K562 (cell line): ENCODE measurements around the gene ASB4. TPM values are rescaled to one million over a fixed set of nuclear protein-coding genes. Genes with fewer than 3 reads are reported as not detected.

ENCODE experiments used
- ATAC-seq: fragments of 200-7000 bp; cut with Tn5 transposase; 3 replicates; pipeline ENCODE4 v1.9.1; 2020; ENCODE audit warnings: moderate library complexity
- BruUV-seq: library from RNA; stranded (reverse); fragments of 400-500 nt; replicated peaks from 2 replicates; lab custom pipeline; 2021; lab: Mats Ljungman, UMichigan
- CTCF ChIA-PET: fragments of 300-600 bp; formaldehyde crosslinking; extraction: SDS; loops from one replicate; lab custom pipeline; 2021; ENCODE audit warnings: low intra/inter-chr PET ratio; lab: Yijun Ruan, JAX
- POLR2A ChIA-PET: fragments of 300-600, 350-650 bp; sonication (Branson Sonifier 250); formaldehyde crosslinking; extraction: SDS; loops from one replicate; lab custom pipeline; 2021; ENCODE audit warnings: antibody characterized with exemption, inconsistent platforms; lab: Yijun Ruan, JAX
- DNase-seq, 4 experiments: peaks; one replicate each; pipeline versions ENCODE4 v3.0.0 to v3.0.0-alpha.2; 2011 to 2018; ENCODE audit warnings: low spot score in 3 of 4, mixed read lengths in 3 of 4; ENCODE audit errors: extremely low read depth in 1 of 4
- FAIRE-seq: peaks from 2 replicates; lab custom pipeline; 2011; peaks lifted over from hg19 to GRCh38; lab: Jason Lieb, UNC
- H2AFZ ChIP-seq: 2 replicates; pipeline ENCODE4 v1.6.0; 2011; ENCODE audit warnings: low read depth, low read length, control low read depth, inconsistent platforms
- H3K27ac ChIP-seq: fragments of 200-600 bp; 3 replicates; pipeline ENCODE4 v1.8.0; 2011; ENCODE audit warnings: low read depth, mild to moderate bottlenecking, control low read depth, inconsistent platforms, low read length, moderate library complexity, mixed read lengths; ENCODE audit errors: extremely low read depth
- H3K27me3 ChIP-seq, 2 experiments: fragments of 300-600 bp in 1 of 2; 2 replicates in 1 of 2; 3 replicates in 1 of 2; pipeline versions ENCODE4 v1.6.0 to v1.8.0; 2011; ENCODE audit warnings: inconsistent platforms in 2 of 2, low read length in 2 of 2, mild to moderate bottlenecking in 1 of 2, mixed read lengths in 1 of 2, moderate library complexity in 1 of 2; ENCODE audit not compliant: control insufficient read depth in 2 of 2, insufficient read depth in 2 of 2
- H3K36me3 ChIP-seq: fragments of 300-600 bp; 3 replicates; pipeline ENCODE4 v1.8.0; 2011; ENCODE audit warnings: mild to moderate bottlenecking, low read length, inconsistent platforms; ENCODE audit not compliant: control insufficient read depth, insufficient read depth
- H3K4me1 ChIP-seq, 2 experiments: fragments of 200-600 bp in 1 of 2; replicated peaks in 1 of 2; 2 replicates in 1 of 2; 3 replicates in 1 of 2; pipeline versions ENCODE4 v1.5.1 to v1.8.0; 2011; ENCODE audit warnings: inconsistent platforms in 2 of 2, low read length in 2 of 2, mild to moderate bottlenecking in 1 of 2, mixed read lengths in 1 of 2, moderate library complexity in 1 of 2; ENCODE audit not compliant: control insufficient read depth in 2 of 2, insufficient read depth in 2 of 2
- H3K4me2 ChIP-seq: 2 replicates; pipeline ENCODE4 v1.6.1; 2011; ENCODE audit warnings: low read length, control low read depth, inconsistent platforms, mixed read lengths; ENCODE audit not compliant: insufficient read depth
- H3K4me3 ChIP-seq: fragments of 200-600 bp; sonication (generic), shearing (Covaris generic); 2 replicates; pipeline ENCODE4 v1.5.1; 2016; ENCODE audit warnings: control low read depth, inconsistent platforms
- H3K79me2 ChIP-seq: fragments of 200-600 bp; 3 replicates; pipeline ENCODE4 v1.8.0; 2011; ENCODE audit warnings: low read length, inconsistent platforms; ENCODE audit not compliant: control insufficient read depth, insufficient read depth
- H3K9ac ChIP-seq, 2 experiments: 2 replicates each; pipeline versions ENCODE4 v1.6.0 to v1.6.1; 2011; ENCODE audit warnings: low read depth in 2 of 2, low read length in 2 of 2, control low read depth in 1 of 2, inconsistent platforms in 1 of 2, mild to moderate bottlenecking in 1 of 2, mixed read lengths in 1 of 2; ENCODE audit not compliant: insufficient read depth in 1 of 2
- H3K9me1 ChIP-seq: one replicate; pipeline ENCODE4 v1.6.0; 2011; ENCODE audit warnings: inconsistent platforms, mild to moderate bottlenecking, low read length, moderate library complexity; ENCODE audit not compliant: control insufficient read depth, insufficient read depth
- H3K9me3 ChIP-seq: replicated peaks from 2 replicates; pipeline ENCODE4 v1.5.1; 2011; ENCODE audit warnings: low read depth, low read length, inconsistent platforms; ENCODE audit not compliant: control insufficient read depth, insufficient read depth
- H4K20me1 ChIP-seq: replicated peaks from 2 replicates; pipeline ENCODE4 v1.6.1; 2011; ENCODE audit warnings: low read length, inconsistent platforms, mixed read lengths; ENCODE audit not compliant: control insufficient read depth, insufficient read depth
- GABPB1 ChIP-seq: sonication (generic); formaldehyde crosslinking; IDR thresholded peaks from 2 replicates; pipeline ENCODE4 v1.8.0; 2022; ENCODE audit warnings: mild to moderate bottlenecking, missing genetic modification reagents
- MXI1 ChIP-seq: IDR thresholded peaks from 2 replicates; pipeline ENCODE4 v1.6.1; 2011; ENCODE audit warnings: low read depth, mild to moderate bottlenecking, improper control_type of control experiment, low read length
- NONO ChIP-seq, 2 experiments: fragments of 200-400 bp in 1 of 2; fragments of 450-650 bp in 1 of 2; formaldehyde crosslinking in 1 of 2; IDR thresholded peaks; 2 replicates each; pipeline ENCODE4 v1.6.1; 2017; ENCODE audit warnings: low read depth in 2 of 2, mild to moderate bottlenecking in 2 of 2, moderate library complexity in 2 of 2, low read length in 1 of 2
- POLR3A ChIP-seq: IDR thresholded peaks from 2 replicates; pipeline ENCODE4 v1.6.1; 2011; ENCODE audit warnings: borderline replicate concordance, mild to moderate bottlenecking, moderate library complexity; ENCODE audit not compliant: insufficient read length, insufficient read depth; ENCODE audit errors: extremely low read depth
- SREBF1 ChIP-seq: fragments of 150-350 bp; IDR thresholded peaks from 2 replicates; pipeline ENCODE4 v1.6.1; 2014; ENCODE audit warnings: antibody characterized with exemption, low read depth, low read length, borderline replicate concordance
- STAT6 ChIP-seq: sonication (generic); formaldehyde crosslinking; IDR thresholded peaks from 2 replicates; pipeline ENCODE4 v1.8.1; 2023; ENCODE audit warnings: mild to moderate bottlenecking, missing genetic modification reagents
- TARDBP ChIP-seq: fragments of 450-650 bp; IDR thresholded peaks from 2 replicates; pipeline ENCODE4 v1.6.1; 2016
- ZZZ3 ChIP-seq: fragments of 450-650 bp; IDR thresholded peaks from 2 replicates; pipeline ENCODE4 v1.6.1; 2016; ENCODE audit warnings: antibody characterized with exemption, mild to moderate bottlenecking, moderate library complexity
- WGBS: fragments of 100-300 bp; shearing (Covaris generic); methylation state at CpG from one replicate; pipeline ENCODE4 v1.1.6; 2016; ENCODE audit warnings: low coverage, mixed read lengths; ENCODE audit not compliant: insufficient coverage; ENCODE audit errors: missing lambda C conversion rate; 5-methylcytosine and 5-hydroxymethylcytosine counted together
- in situ Hi-C: fragments of 300-500 bp; cut with MboI; formaldehyde crosslinking; loops from 4 replicates; pipeline ENCODE4 v1.15.0; 2018; ENCODE audit warnings: inconsistent platforms, mixed read lengths
- intact Hi-C: fragments of 100-400 bp; cut with micrococcal nuclease; formaldehyde crosslinking; loops from 2 replicates; pipeline ENCODE4 v1.14.2; 2022
- polyA plus RNA-seq, 8 experiments: library from polyadenylated mRNA; depleted of rRNA in 4 of 8; stranded (reverse) in 5 of 8; unstranded in 3 of 8; fragments of >200 nt; fragmentation: Nextera tagmentation in 2 of 8; fragmentation: Illumina TruSeq in 1 of 8; extraction: Ambion mirVana in 2 of 8; extraction: Trizol in 1 of 8; gene quantifications; 2 replicates each; pipeline versions ENCODE4 v1.2.1 to v1.2.3, GENCODE V29; 2011 to 2014; ENCODE audit warnings: inconsistent platforms in 1 of 8, missing spikeins in 1 of 8
- total RNA-seq, 7 experiments: library from RNA; depleted of rRNA in 6 of 7; stranded (reverse); fragments of >200 nt in 6 of 7; fragmentation: Illumina TruSeq in 2 of 7; extraction: Trizol in 2 of 7; gene quantifications; 2 replicates each; pipeline versions ENCODE4 v1.2.1 to v1.2.3, GENCODE V29; 2011 to 2021; ENCODE audit warnings: low replicate concordance in 1 of 7

ASB4 gene
- total and polyA plus RNA-seq, 9 of the 15 experiments (the other 6 are each of a cell fraction or from before 2014, with no cell fraction given), result 0.03 to 0.07 TPM; not detected in 7

GRCh38 chr7:95556777-95557176 lies 71.0 kb downstream of the ASB4 start:
- in situ Hi-C loops (no loop called here), intact Hi-C loops (no loop called here)
- ATAC-seq (no peak), FAIRE-seq (no peak), DNase-seq (no peak)
- H3K4me1 ChIP-seq, result peaks cover 0 to 8% of the 10 kb centered on the region in 2 experiments; a peak in 1 of 5 replicates
- no peaks in the 10 kb centered on the region for H3K79me2 ChIP-seq
- H3K9me1 ChIP-seq, result no peaks in the 10 kb centered on the region
- no peak overlapping the region for H3K4me3 ChIP-seq
- no peak overlapping the region for H3K9ac ChIP-seq
- H3K27me3 ChIP-seq, result peaks cover 0 to 2% of the 10 kb centered on the region in 2 experiments; a peak in 2 of 5 replicates
- WGBS, result 10% methylated on average over 2 of the region's 2 CpGs
- no peaks in the 10 kb centered on the region for H3K36me3 ChIP-seq
- ChIA-PET CTCF (no interaction called here), POLR2A (no interaction called here)
- no peak overlapping the region for H3K4me2 ChIP-seq
- no peaks in the 10 kb centered on the region for H4K20me1 ChIP-seq
- H2AFZ ChIP-seq, result no peak overlapping the region
- TF ChIP-seq TARDBP (no peak), GABPB1 (no peak), MXI1 (no peak), NONO (IDR thresholded peaks at IDR 0.05; ENCODE audit: low read depth in 2 of 2, low read length in 1 of 2) (no peak), POLR3A (no peak), ZZZ3 (no peak), STAT6 (CRISPR knock-in tag) (no peak), SREBF1 (no peak)
- no TSS peak for BruUV-seq
- no peaks in the 10 kb centered on the region for H3K9me3 ChIP-seq
- H3K27ac ChIP-seq, result no peak overlapping the region
